ENCODE measurements around the gene PGBD1.
A peak's percentile ranks its signal among the peaks of the same experiment; 100 is the strongest.

PGBD1 gene

GRCh38 chr6:28335040-28335563 is 53.7 kb downstream of the PGBD1 start:
- DNase-seq (ENCODE audit: low spot score) (no peak), FAIRE-seq (no peak)

GRCh38 chr6:28335564-28336283 is 54.4 kb downstream of the PGBD1 start, which contains the start of gene ZSCAN31:
ZSCAN31 (minus strand) TSS chr6:28336148; CDS start chr6:28329683, 6,465 bp downstream.
- FAIRE-seq = peak; percentile 82
- peak; percentile 92 for DNase-seq (ENCODE audit: low spot score)

GRCh38 chr6:28336284-28337120 is 55.1 kb downstream of the PGBD1 start:
- FAIRE-seq (peak; percentile 92), DNase-seq (ENCODE audit: low spot score) (peak; percentile 86)

GRCh38 chr6:28337121-28337520 is 55.7 kb downstream of the PGBD1 start:
- DNase-seq (ENCODE audit: low spot score) = no peak
- FAIRE-seq = no peak

GRCh38 chr6:28340310-28341095 is 59.1 kb downstream of the PGBD1 start:
- no peak for DNase-seq (ENCODE audit: low spot score)
- no peak for FAIRE-seq

- DNase-seq (ENCODE audit: low spot score) = no peak
- FAIRE-seq = no peak
Measured at GRCh38 chr6:28343898-28344677, 62.7 kb downstream of the PGBD1 start.

- DNase-seq (ENCODE audit: low spot score) (no peak), FAIRE-seq (no peak)
Measured at GRCh38 chr6:28345201-28345600, 63.8 kb downstream of the PGBD1 start.

- FAIRE-seq = no peak
Measured at GRCh38 chr6:28347119-28347518, 65.7 kb downstream of the PGBD1 start.

GRCh38 chr6:28349344-28349891 is 68.0 kb downstream of the PGBD1 start:
- FAIRE-seq (no peak), DNase-seq (ENCODE audit: low spot score) (no peak)

More at GRCh38 chr6:28347119-28347518, 65.7 kb downstream of the PGBD1 start:
- no peak for DNase-seq (ENCODE audit: low spot score)

GRCh38 chr6:28349892-28350737 is 68.7 kb downstream of the PGBD1 start, which contains the start of gene ZKSCAN3:
ZKSCAN3 (plus strand) TSS chr6:28349947; CDS start chr6:28359587, 9,640 bp downstream.
- FAIRE-seq (peak; percentile 12), DNase-seq (ENCODE audit: low spot score) (peak; percentile 63)

GRCh38 chr6:28351087-28351486 is 69.7 kb downstream of the PGBD1 start:
- DNase-seq (ENCODE audit: low spot score) (no peak), FAIRE-seq (no peak)

GRCh38 chr6:28351493-28351925 is 70.1 kb downstream of the PGBD1 start:
- DNase-seq (ENCODE audit: low spot score) (no peak), FAIRE-seq (no peak)
